Activated CD8-positive, alpha-beta memory T cell treated with anti-CD3 and anti-CD28 coated beads for 48 hours (primary cell): ENCODE measurements around the gene TMEM30B.

ENCODE experiments used
- DNase-seq, 3 experiments: peaks; one replicate each; pipeline ENCODE4 v3.0.0-alpha.2; 2020; ENCODE audit warnings: low read depth in 2 of 3, low spot score in 2 of 3

TMEM30B gene

GRCh38 chr14:61238611-61239245 is 42.4 kb downstream of the TMEM30B start:
- DNase-seq, result no peak

- DNase-seq, result no peak
Measured at GRCh38 chr14:61234215-61234916, 46.8 kb downstream of the TMEM30B start.

GRCh38 chr14:61233436-61233956 is 47.6 kb downstream of the TMEM30B start:
- DNase-seq, result no peak

- DNase-seq, result no peak
Measured at GRCh38 chr14:61231810-61232209, 49.3 kb downstream of the TMEM30B start.

- DNase-seq, result no peak
Measured at GRCh38 chr14:61229981-61230380, 51.2 kb downstream of the TMEM30B start.

- no peak for DNase-seq
Measured at GRCh38 chr14:61229475-61229888, 51.7 kb downstream of the TMEM30B start.

- DNase-seq, result no peak
Measured at GRCh38 chr14:61227884-61228591, 53.1 kb downstream of the TMEM30B start.
